ENCODE measurements around the gene EYA2.

EYA2 gene

GRCh38 chr20:46959081-46959692 lies 64.5 kb downstream of the EYA2 start:
- ATAC-seq = peak; percentile 61; the same call in 2 of the 3 replicates
- TF ChIP-seq GLIS3 (CRISPR knock-in tag; IDR thresholded peaks at IDR 0.05) (no peak), ZNF70 (CRISPR knock-in tag; IDR thresholded peaks at IDR 0.05) (no peak), ISL1 (CRISPR knock-in tag; IDR thresholded peaks at IDR 0.05) (no peak), SNAI2 (CRISPR knock-in tag; IDR thresholded peaks at IDR 0.05) (no peak), ESRRG (CRISPR knock-in tag; IDR thresholded peaks at IDR 0.05) (no peak), BACH2 (CRISPR knock-in tag; IDR thresholded peaks at IDR 0.05; ENCODE audit: borderline replicate concordance) (no peak), PPARA (CRISPR knock-in tag; IDR thresholded peaks at IDR 0.05; ENCODE audit: borderline replicate concordance) (no peak), CSDC2 (CRISPR knock-in tag; IDR thresholded peaks at IDR 0.05) (no peak), TOX (CRISPR knock-in tag; IDR thresholded peaks at IDR 0.05; ENCODE audit: borderline replicate concordance) (no peak), ZFP30 (CRISPR knock-in tag; IDR thresholded peaks at IDR 0.05) (no peak), ZFP3 (CRISPR knock-in tag; IDR thresholded peaks at IDR 0.05) (no peak), ZNF8 (CRISPR knock-in tag; IDR thresholded peaks at IDR 0.05) (no peak), ZNF565 (CRISPR knock-in tag; conservative IDR thresholded peaks at IDR 0.05; ENCODE audit: low read depth) (no peak), ZC3H10 (CRISPR knock-in tag; IDR thresholded peaks at IDR 0.05) (no peak), CSRNP3 (CRISPR knock-in tag; IDR thresholded peaks at IDR 0.05) (no peak), RARB (CRISPR knock-in tag; IDR thresholded peaks at IDR 0.05) (no peak)
- TF ChIP-seq, protein P1, sequence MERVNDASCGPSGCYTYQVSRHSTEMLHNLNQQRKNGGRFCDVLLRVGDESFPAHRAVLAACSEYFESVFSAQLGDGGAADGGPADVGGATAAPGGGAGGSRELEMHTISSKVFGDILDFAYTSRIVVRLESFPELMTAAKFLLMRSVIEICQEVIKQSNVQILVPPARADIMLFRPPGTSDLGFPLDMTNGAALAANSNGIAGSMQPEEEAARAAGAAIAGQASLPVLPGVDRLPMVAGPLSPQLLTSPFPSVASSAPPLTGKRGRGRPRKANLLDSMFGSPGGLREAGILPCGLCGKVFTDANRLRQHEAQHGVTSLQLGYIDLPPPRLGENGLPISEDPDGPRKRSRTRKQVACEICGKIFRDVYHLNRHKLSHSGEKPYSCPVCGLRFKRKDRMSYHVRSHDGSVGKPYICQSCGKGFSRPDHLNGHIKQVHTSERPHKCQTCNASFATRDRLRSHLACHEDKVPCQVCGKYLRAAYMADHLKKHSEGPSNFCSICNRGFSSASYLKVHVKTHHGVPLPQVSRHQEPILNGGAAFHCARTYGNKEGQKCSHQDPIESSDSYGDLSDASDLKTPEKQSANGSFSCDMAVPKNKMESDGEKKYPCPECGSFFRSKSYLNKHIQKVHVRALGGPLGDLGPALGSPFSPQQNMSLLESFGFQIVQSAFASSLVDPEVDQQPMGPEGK (CRISPR knock-in tag; IDR thresholded peaks at IDR 0.05; ENCODE audit: borderline replicate concordance) = no peak
- TF ChIP-seq, protein P2, sequence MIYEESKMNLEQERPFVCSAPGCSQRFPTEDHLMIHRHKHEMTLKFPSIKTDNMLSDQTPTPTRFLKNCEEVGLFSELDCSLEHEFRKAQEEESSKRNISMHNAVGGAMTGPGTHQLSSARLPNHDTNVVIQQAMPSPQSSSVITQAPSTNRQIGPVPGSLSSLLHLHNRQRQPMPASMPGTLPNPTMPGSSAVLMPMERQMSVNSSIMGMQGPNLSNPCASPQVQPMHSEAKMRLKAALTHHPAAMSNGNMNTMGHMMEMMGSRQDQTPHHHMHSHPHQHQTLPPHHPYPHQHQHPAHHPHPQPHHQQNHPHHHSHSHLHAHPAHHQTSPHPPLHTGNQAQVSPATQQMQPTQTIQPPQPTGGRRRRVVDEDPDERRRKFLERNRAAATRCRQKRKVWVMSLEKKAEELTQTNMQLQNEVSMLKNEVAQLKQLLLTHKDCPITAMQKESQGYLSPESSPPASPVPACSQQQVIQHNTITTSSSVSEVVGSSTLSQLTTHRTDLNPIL (CRISPR knock-in tag; IDR thresholded peaks at IDR 0.05; ENCODE audit: low read depth) = no peak
- TF ChIP-seq, protein P3, sequence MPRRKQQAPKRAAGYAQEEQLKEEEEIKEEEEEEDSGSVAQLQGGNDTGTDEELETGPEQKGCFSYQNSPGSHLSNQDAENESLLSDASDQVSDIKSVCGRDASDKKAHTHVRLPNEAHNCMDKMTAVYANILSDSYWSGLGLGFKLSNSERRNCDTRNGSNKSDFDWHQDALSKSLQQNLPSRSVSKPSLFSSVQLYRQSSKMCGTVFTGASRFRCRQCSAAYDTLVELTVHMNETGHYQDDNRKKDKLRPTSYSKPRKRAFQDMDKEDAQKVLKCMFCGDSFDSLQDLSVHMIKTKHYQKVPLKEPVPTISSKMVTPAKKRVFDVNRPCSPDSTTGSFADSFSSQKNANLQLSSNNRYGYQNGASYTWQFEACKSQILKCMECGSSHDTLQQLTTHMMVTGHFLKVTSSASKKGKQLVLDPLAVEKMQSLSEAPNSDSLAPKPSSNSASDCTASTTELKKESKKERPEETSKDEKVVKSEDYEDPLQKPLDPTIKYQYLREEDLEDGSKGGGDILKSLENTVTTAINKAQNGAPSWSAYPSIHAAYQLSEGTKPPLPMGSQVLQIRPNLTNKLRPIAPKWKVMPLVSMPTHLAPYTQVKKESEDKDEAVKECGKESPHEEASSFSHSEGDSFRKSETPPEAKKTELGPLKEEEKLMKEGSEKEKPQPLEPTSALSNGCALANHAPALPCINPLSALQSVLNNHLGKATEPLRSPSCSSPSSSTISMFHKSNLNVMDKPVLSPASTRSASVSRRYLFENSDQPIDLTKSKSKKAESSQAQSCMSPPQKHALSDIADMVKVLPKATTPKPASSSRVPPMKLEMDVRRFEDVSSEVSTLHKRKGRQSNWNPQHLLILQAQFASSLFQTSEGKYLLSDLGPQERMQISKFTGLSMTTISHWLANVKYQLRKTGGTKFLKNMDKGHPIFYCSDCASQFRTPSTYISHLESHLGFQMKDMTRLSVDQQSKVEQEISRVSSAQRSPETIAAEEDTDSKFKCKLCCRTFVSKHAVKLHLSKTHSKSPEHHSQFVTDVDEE (CRISPR knock-in tag; IDR thresholded peaks at IDR 0.05) = no peak
- TF ChIP-seq, protein P4, sequence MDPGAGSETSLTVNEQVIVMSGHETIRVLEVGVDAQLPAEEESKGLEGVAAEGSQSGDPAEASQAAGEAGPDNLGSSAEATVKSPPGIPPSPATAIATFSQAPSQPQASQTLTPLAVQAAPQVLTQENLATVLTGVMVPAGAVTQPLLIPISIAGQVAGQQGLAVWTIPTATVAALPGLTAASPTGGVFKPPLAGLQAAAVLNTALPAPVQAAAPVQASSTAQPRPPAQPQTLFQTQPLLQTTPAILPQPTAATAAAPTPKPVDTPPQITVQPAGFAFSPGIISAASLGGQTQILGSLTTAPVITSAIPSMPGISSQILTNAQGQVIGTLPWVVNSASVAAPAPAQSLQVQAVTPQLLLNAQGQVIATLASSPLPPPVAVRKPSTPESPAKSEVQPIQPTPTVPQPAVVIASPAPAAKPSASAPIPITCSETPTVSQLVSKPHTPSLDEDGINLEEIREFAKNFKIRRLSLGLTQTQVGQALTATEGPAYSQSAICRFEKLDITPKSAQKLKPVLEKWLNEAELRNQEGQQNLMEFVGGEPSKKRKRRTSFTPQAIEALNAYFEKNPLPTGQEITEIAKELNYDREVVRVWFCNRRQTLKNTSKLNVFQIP (CRISPR knock-in tag; IDR thresholded peaks at IDR 0.05; ENCODE audit: borderline replicate concordance, low read depth) = no peak

GRCh38 chr20:46959821-46960220 lies 65.2 kb downstream of the EYA2 start:
- TF ChIP-seq ZFP3 (CRISPR knock-in tag; IDR thresholded peaks at IDR 0.05) (no peak), CSDC2 (CRISPR knock-in tag; IDR thresholded peaks at IDR 0.05) (no peak), SNAI2 (CRISPR knock-in tag; IDR thresholded peaks at IDR 0.05) (no peak), CSRNP3 (CRISPR knock-in tag; IDR thresholded peaks at IDR 0.05) (no peak), ISL1 (CRISPR knock-in tag; IDR thresholded peaks at IDR 0.05) (no peak), OSR1 (CRISPR knock-in tag; IDR thresholded peaks at IDR 0.05) (no peak), ZNF8 (CRISPR knock-in tag; IDR thresholded peaks at IDR 0.05) (no peak), RARB (CRISPR knock-in tag; IDR thresholded peaks at IDR 0.05) (no peak), PPARA (CRISPR knock-in tag; IDR thresholded peaks at IDR 0.05; ENCODE audit: borderline replicate concordance) (no peak), TCF4 (CRISPR knock-in tag; IDR thresholded peaks at IDR 0.05; ENCODE audit: borderline replicate concordance) (no peak), BACH2 (CRISPR knock-in tag; IDR thresholded peaks at IDR 0.05; ENCODE audit: borderline replicate concordance) (no peak)
- TF ChIP-seq, protein P4 (CRISPR knock-in tag; IDR thresholded peaks at IDR 0.05; ENCODE audit: borderline replicate concordance, low read depth) = no peak
- no peak for ATAC-seq

Measured in SK-N-SH treated with all-trans-retinoic acid at 6 μM for 48 hours (cell line).